Endothelial cell of umbilical vein (primary cell): ENCODE results near the gene TICAM2. TPM values are rescaled to one million over a fixed set of nuclear protein-coding genes. Genes with fewer than 3 reads are reported as not detected.
A peak's percentile ranks its signal among the peaks of the same experiment; 100 is the strongest.

ENCODE experiments used
- BruUV-seq: library from RNA; stranded (reverse); fragments of 400-500 nt; replicated peaks from 2 replicates; lab custom pipeline; 2021; lab: Mats Ljungman, UMichigan
- CTCF ChIA-PET: fragments of 300-600, 350-600 bp; sonication (Branson Sonifier 250); formaldehyde crosslinking; loops from one replicate; lab custom pipeline; 2021; ENCODE audit warnings: antibody characterized with exemption, inconsistent platforms; lab: Charles Lee
- POLR2A ChIA-PET: fragments of 300-600, 350-600 bp; sonication (Branson Sonifier 250); formaldehyde crosslinking; loops from one replicate; lab custom pipeline; 2021; ENCODE audit warnings: antibody characterized with exemption, inconsistent platforms; lab: Charles Lee
- DNase-seq: peaks from one replicate; pipeline ENCODE4 v3.0.0-alpha.2; 2011; ENCODE audit warnings: low read depth, low spot score
- FAIRE-seq: peaks from 2 replicates; lab custom pipeline; 2011; peaks lifted over from hg19 to GRCh38; lab: Jason Lieb, UNC
- H2AFZ ChIP-seq: 2 replicates; pipeline ENCODE4 v1.6.0; 2012; ENCODE audit warnings: low read depth, low read length, control low read depth, inconsistent platforms
- H3K27ac ChIP-seq: 2 replicates; pipeline ENCODE4 v1.5.1; 2011; ENCODE audit warnings: low read depth, mild to moderate bottlenecking, control low read depth, low read length, moderate library complexity; ENCODE audit not compliant: insufficient read depth
- H3K27me3 ChIP-seq, 2 experiments: 2 replicates each; pipeline versions ENCODE4 v1.6.0 to v1.6.1; 2011; ENCODE audit warnings: low read length in 2 of 2, mixed read lengths in 1 of 2; ENCODE audit not compliant: control insufficient read depth in 2 of 2, insufficient read depth in 2 of 2
- H3K36me3 ChIP-seq, 2 experiments: 2 replicates in 1 of 2; 3 replicates in 1 of 2; pipeline ENCODE4 v1.5.1; 2011; ENCODE audit warnings: low read length in 2 of 2, mild to moderate bottlenecking in 1 of 2, moderate library complexity in 1 of 2; ENCODE audit not compliant: control insufficient read depth in 2 of 2, insufficient read depth in 2 of 2; ENCODE audit errors: extremely low read depth in 1 of 2
- H3K4me1 ChIP-seq: 3 replicates; pipeline ENCODE4 v1.5.1; 2011; ENCODE audit warnings: mild to moderate bottlenecking, low read length; ENCODE audit not compliant: control insufficient read depth, insufficient read depth; ENCODE audit errors: extremely low read depth
- H3K4me2 ChIP-seq: 2 replicates; pipeline ENCODE4 v1.6.1; 2011; ENCODE audit warnings: low read length, control low read depth, mixed read lengths; ENCODE audit not compliant: insufficient read depth
- H3K4me3 ChIP-seq, 3 experiments: fragments of 200-600 bp in 1 of 3; sonication (generic), shearing (Covaris generic) in 1 of 3; replicated peaks in 1 of 3; 2 replicates each; pipeline ENCODE4 v1.5.1; 2011 to 2016; ENCODE audit warnings: control low read depth in 3 of 3, low read length in 3 of 3, mild to moderate bottlenecking in 2 of 3, inconsistent platforms in 1 of 3, low read depth in 1 of 3, moderate library complexity in 1 of 3; ENCODE audit not compliant: insufficient read depth in 1 of 3
- H3K79me2 ChIP-seq: 2 replicates; pipeline ENCODE4 v1.6.0; 2012; ENCODE audit warnings: low read length, inconsistent platforms; ENCODE audit not compliant: control insufficient read depth, insufficient read depth
- H3K9ac ChIP-seq: replicated peaks from 2 replicates; pipeline ENCODE3; 2011; ENCODE audit warnings: low read length, control low read depth; ENCODE audit not compliant: insufficient read depth; ENCODE audit errors: extremely low read depth
- H3K9me1 ChIP-seq: replicated peaks from 3 replicates; pipeline ENCODE4 v1.6.0; 2011; ENCODE audit warnings: mild to moderate bottlenecking, low read length; ENCODE audit not compliant: control insufficient read depth, insufficient read depth; ENCODE audit errors: extremely low read depth
- H3K9me3 ChIP-seq: replicated peaks from 2 replicates; pipeline ENCODE4 v1.5.1; 2012; ENCODE audit warnings: low read length, inconsistent platforms; ENCODE audit not compliant: control insufficient read depth, insufficient read depth
- H4K20me1 ChIP-seq: replicated peaks from 2 replicates; pipeline ENCODE3; 2011; ENCODE audit warnings: mild to moderate bottlenecking, low read length; ENCODE audit not compliant: control insufficient read depth, insufficient read depth; ENCODE audit errors: extremely low read depth
- EZH2 ChIP-seq: IDR thresholded peaks from 2 replicates; pipeline ENCODE4 v1.6.1; 2012; ENCODE audit warnings: borderline replicate concordance, low read depth, mild to moderate bottlenecking, moderate library complexity, low read length, inconsistent platforms; ENCODE audit not compliant: severe bottlenecking
- FOS ChIP-seq: IDR thresholded peaks from 2 replicates; pipeline ENCODE4 v1.6.1; 2011; ENCODE audit warnings: mild to moderate bottlenecking, low read length, moderate library complexity, borderline replicate concordance; ENCODE audit not compliant: insufficient read depth
- GATA2 ChIP-seq: IDR thresholded peaks from 2 replicates; pipeline ENCODE4 v1.7.0; 2011; ENCODE audit warnings: low read depth, mild to moderate bottlenecking, moderate library complexity, mixed read lengths, low read length; ENCODE audit not compliant: insufficient read length, insufficient read depth
- JUN ChIP-seq: IDR thresholded peaks from 2 replicates; pipeline ENCODE4 v1.6.1; 2011; ENCODE audit warnings: borderline replicate concordance, low read depth; ENCODE audit not compliant: insufficient read length, insufficient read depth
- MYC ChIP-seq: IDR thresholded peaks from one replicate; pipeline ENCODE4 v1.6.1; 2011; ENCODE audit warnings: mild to moderate bottlenecking, low read depth, low read length
- POLR2A ChIP-seq: IDR thresholded peaks from 2 replicates; pipeline ENCODE4 v1.6.1; 2012; ENCODE audit warnings: low read depth, mild to moderate bottlenecking, control low read depth, low read length
- POLR2AphosphoS5 ChIP-seq: IDR thresholded peaks from 2 replicates; pipeline ENCODE4 v1.6.1; 2012; ENCODE audit warnings: low read depth, mild to moderate bottlenecking, control low read depth, low read length, moderate library complexity; ENCODE audit not compliant: insufficient read depth
- dilution Hi-C: fragments of 300-500 bp; cut with MboI; formaldehyde crosslinking; loops from one replicate; pipeline ENCODE4 v1.15.0; 2019; ENCODE audit warnings: low sequenced_read_pairs; ENCODE audit not compliant: extremely low pct_ligation_motif_present
- intact Hi-C: fragments of 100-400 bp; cut with micrococcal nuclease; formaldehyde crosslinking; loops from one replicate; pipeline ENCODE4 v1.10.0; 2022
- polyA plus RNA-seq, 4 experiments: library from polyadenylated mRNA; depleted of rRNA in 3 of 4; stranded (reverse) in 3 of 4; unstranded in 1 of 4; fragments of >200 nt; gene quantifications; 2 replicates each; pipeline versions ENCODE4 v1.2.1 to v1.2.3, GENCODE V29; 2011 to 2012; ENCODE audit warnings: missing spikeins in 1 of 4
- total RNA-seq: library from RNA; stranded (reverse); gene quantifications from 2 replicates; pipeline ENCODE4 v1.2.3, GENCODE V29; 2021
- TF ChIP-seq, protein P1 (sequence below), 2 donors: IDR thresholded peaks; 1 replicate in 1 of 2; 2 replicates in 1 of 2; pipeline ENCODE4 v1.5.1; 2011; ENCODE audit warnings: low read length in 2 of 2, mild to moderate bottlenecking in 2 of 2, moderate library complexity in 2 of 2, control low read depth in 1 of 2, inconsistent platforms in 1 of 2, low read depth in 1 of 2; ENCODE audit not compliant: insufficient read depth in 1 of 2; ENCODE audit errors: extremely low read depth in 1 of 2
- TF ChIP-seq, protein P2 (sequence below): IDR thresholded peaks from 2 replicates; pipeline ENCODE4 v1.6.1; 2011; ENCODE audit not compliant: insufficient read depth, insufficient read length

TICAM2 gene
- total and polyA plus RNA-seq, 2 donors (not counting 3 experiments of a cell fraction or from before 2014, with no cell fraction given): 0.18 to 3.5 TPM

DNA sequence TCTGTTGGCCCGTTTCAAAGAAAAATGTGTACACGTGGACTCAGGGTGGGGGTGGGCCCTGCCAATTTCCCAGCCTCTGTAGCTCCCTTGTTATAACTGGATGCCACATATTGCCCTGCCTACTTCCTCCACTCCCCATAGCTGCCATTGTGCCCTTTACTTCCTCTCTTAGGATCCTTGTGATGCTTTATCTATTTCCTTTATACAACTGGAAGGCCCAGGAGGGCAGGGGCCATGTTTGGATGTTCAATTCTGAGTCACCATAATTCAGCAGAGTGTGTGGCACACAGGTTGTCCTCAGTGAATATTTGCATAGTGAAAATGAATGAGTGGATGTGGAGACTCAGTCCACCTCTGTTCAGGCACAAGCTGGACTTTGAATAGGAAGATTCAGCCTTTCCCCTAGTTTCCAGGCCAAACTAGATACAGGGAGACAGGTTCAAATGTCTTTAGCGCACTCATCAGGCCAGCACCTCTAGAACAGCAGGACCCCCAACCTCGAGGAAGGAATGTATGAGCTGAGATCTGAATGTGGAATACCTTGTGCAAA lies 47.1 kb downstream of the TICAM2 start:
- intact Hi-C loops: no loop called here
- H3K27ac ChIP-seq: no peak overlapping the region
- H3K36me3 ChIP-seq: no peaks in the 10 kb centered on the region
- H3K4me1 ChIP-seq: peaks cover 33% of the 10 kb centered on the region
- TF ChIP-seq, protein P1, sequence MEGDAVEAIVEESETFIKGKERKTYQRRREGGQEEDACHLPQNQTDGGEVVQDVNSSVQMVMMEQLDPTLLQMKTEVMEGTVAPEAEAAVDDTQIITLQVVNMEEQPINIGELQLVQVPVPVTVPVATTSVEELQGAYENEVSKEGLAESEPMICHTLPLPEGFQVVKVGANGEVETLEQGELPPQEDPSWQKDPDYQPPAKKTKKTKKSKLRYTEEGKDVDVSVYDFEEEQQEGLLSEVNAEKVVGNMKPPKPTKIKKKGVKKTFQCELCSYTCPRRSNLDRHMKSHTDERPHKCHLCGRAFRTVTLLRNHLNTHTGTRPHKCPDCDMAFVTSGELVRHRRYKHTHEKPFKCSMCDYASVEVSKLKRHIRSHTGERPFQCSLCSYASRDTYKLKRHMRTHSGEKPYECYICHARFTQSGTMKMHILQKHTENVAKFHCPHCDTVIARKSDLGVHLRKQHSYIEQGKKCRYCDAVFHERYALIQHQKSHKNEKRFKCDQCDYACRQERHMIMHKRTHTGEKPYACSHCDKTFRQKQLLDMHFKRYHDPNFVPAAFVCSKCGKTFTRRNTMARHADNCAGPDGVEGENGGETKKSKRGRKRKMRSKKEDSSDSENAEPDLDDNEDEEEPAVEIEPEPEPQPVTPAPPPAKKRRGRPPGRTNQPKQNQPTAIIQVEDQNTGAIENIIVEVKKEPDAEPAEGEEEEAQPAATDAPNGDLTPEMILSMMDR (IDR thresholded peaks at IDR 0.05; ENCODE audit: extremely low read depth in 1 of 2, insufficient read depth in 1 of 2, low read depth in 1 of 2, low read length in 2 of 2): no peak
- TF ChIP-seq FOS (peak; percentile 19), GATA2 (peak; percentile 19)
- FAIRE-seq (no peak), DNase-seq (no peak)
- H2AFZ ChIP-seq: peak overlapping the region; percentile 15
- ChIA-PET POLR2A (interaction anchor here (0.6 to 0.7 kb wide), 2 partner anchors 11 to 47 kb away, joined by 3 to 4 read pairs; partner anchors contain the start of genes FEM1C and TICAM2), CTCF (interaction anchor here (0.7 to 1.5 kb wide), 2 partner anchors 10 to 16 kb away, joined by 3 read pairs; no protein-coding TSS in a partner anchor)
- no peaks in the 10 kb centered on the region for H3K27me3 ChIP-seq
- H3K9me3 ChIP-seq: no peaks in the 10 kb centered on the region
- H3K4me2 ChIP-seq: no peak overlapping the region
- H3K4me3 ChIP-seq: no peak overlapping the region
- H3K79me2 ChIP-seq: no peaks in the 10 kb centered on the region
- dilution Hi-C loops: no loop called here
- H3K9ac ChIP-seq: no peak overlapping the region
- BruUV-seq: no TSS peak
- no peaks in the 10 kb centered on the region for H3K9me1 ChIP-seq
- H4K20me1 ChIP-seq: no peaks in the 10 kb centered on the region

DNA sequence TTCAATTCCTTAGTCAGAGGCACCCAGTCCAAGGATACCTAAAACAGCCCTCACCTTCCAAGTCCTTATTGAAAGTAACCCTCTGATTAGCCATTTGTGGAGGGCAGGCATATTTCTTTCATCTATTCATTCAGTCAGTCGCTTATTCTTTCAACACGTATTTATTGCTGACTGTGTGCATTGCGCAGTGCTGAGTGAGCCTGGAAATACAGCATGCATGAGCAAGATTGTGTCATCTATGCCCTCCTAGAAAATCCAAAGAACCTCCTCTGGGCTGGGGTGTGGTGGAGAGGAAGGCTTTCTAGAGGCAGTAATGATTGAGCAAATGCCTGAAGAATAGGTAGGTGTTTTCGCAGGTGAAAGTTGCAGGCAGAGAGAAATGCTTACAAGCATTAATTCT lies 49.2 kb downstream of the TICAM2 start:
- Histone ChIP-seq H3K4me2 (no peak overlapping the region), H3K9me3 (no peaks in the 10 kb centered on the region), H3K4me1 (peaks cover 24% of the 10 kb centered on the region), H3K9ac (no peak overlapping the region), H3K9me1 (no peaks in the 10 kb centered on the region), H3K27me3 (no peaks in the 10 kb centered on the region), H2AFZ (no peak overlapping the region), H3K4me3 (no peak overlapping the region), H4K20me1 (no peaks in the 10 kb centered on the region), H3K79me2 (no peaks in the 10 kb centered on the region), H3K27ac (no peak overlapping the region), H3K36me3 (no peaks in the 10 kb centered on the region)
- intact Hi-C loops: no loop called here
- FAIRE-seq: no peak
- POLR2A ChIA-PET: no interaction called here
- dilution Hi-C loops: no loop called here
- BruUV-seq: no TSS peak
- DNase-seq: no peak
- CTCF ChIA-PET: interaction anchor here (0.9 kb wide), 1 partner anchor 22 kb away, joined by 4 read pairs; no protein-coding TSS in a partner anchor
- TF ChIP-seq, protein P2, sequence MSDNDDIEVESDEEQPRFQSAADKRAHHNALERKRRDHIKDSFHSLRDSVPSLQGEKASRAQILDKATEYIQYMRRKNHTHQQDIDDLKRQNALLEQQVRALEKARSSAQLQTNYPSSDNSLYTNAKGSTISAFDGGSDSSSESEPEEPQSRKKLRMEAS: no peak
- TF ChIP-seq GATA2 (no peak), POLR2AphosphoS5 (no peak), EZH2 (no peak), FOS (no peak), POLR2A (no peak), JUN (no peak), MYC (no peak)
- TF ChIP-seq, protein P1 (IDR thresholded peaks at IDR 0.05; ENCODE audit: extremely low read depth in 1 of 2, insufficient read depth in 1 of 2, low read depth in 1 of 2, low read length in 2 of 2): no peak
